ENCODE results near the gene CNKSR2. TPM values are rescaled to one million over a fixed set of nuclear protein-coding genes. Genes with fewer than 3 reads are reported as not detected.
A peak's percentile ranks its signal among the peaks of the same experiment; 100 is the strongest.

Gene CNKSR2
- total and polyA plus RNA-seq, 4 donors, result 0.55 to 3.3 (median 2.0) TPM

DNA sequence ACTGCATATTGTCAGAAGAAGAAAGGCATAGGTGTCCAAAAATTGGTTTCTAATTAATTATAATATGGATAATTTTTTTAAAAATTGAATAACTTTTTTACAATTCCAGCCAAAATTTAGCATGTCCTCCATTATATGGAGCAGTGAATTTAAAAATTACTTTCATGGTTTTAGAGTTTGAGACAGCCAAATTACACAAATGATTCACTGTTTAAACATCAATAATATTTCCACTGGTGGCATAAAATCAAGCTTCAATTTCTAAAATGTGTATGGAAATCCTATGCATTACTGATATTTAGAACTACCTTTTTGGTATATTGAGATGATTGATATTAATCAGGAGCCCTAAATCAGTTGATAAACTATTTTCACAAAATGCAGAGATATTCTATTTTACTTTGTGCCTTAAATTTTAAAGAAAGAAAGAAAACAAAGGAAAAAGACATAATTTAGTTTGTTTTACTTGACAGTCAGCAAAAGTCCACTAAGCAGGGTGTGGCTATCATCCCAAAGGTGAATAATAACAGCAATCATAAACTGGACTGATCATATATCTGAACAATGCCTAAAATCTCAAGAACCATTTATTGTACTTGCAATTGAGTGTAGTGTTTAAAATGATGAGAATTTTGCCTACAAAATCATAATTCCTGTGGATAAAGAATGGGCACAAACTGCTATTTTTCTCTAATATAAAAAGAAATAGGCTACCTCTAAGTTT, 249.7 kb downstream of the CNKSR2 start:
- no peaks in the 10 kb centered on the region for H3K27me3 ChIP-seq (ENCODE audit: control insufficient read depth in 4 of 4, insufficient read depth in 4 of 4, low read length in 3 of 4)
- TF ChIP-seq GABPA (IDR thresholded peaks at IDR 0.05 in 1 of 2, conservative IDR thresholded peaks at IDR 0.05 in 1 of 2) (no peak), HNF4G (IDR thresholded peaks at IDR 0.05) (no peak), FOXA1 (IDR thresholded peaks at IDR 0.05) (no peak), NR2F2 (IDR thresholded peaks at IDR 0.05) (no peak), MAX (IDR thresholded peaks at IDR 0.05) (no peak), TAF1 (conservative IDR thresholded peaks at IDR 0.05) (no peak), SP1 (IDR thresholded peaks at IDR 0.05) (no peak)
- TF ChIP-seq, protein P1, sequence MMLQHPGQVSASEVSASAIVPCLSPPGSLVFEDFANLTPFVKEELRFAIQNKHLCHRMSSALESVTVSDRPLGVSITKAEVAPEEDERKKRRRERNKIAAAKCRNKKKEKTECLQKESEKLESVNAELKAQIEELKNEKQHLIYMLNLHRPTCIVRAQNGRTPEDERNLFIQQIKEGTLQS (IDR thresholded peaks at IDR 0.05), result no peak
- TF ChIP-seq, protein P2, sequence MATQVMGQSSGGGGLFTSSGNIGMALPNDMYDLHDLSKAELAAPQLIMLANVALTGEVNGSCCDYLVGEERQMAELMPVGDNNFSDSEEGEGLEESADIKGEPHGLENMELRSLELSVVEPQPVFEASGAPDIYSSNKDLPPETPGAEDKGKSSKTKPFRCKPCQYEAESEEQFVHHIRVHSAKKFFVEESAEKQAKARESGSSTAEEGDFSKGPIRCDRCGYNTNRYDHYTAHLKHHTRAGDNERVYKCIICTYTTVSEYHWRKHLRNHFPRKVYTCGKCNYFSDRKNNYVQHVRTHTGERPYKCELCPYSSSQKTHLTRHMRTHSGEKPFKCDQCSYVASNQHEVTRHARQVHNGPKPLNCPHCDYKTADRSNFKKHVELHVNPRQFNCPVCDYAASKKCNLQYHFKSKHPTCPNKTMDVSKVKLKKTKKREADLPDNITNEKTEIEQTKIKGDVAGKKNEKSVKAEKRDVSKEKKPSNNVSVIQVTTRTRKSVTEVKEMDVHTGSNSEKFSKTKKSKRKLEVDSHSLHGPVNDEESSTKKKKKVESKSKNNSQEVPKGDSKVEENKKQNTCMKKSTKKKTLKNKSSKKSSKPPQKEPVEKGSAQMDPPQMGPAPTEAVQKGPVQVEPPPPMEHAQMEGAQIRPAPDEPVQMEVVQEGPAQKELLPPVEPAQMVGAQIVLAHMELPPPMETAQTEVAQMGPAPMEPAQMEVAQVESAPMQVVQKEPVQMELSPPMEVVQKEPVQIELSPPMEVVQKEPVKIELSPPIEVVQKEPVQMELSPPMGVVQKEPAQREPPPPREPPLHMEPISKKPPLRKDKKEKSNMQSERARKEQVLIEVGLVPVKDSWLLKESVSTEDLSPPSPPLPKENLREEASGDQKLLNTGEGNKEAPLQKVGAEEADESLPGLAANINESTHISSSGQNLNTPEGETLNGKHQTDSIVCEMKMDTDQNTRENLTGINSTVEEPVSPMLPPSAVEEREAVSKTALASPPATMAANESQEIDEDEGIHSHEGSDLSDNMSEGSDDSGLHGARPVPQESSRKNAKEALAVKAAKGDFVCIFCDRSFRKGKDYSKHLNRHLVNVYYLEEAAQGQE (IDR thresholded peaks at IDR 0.05), result no peak
- TF ChIP-seq, protein P3, sequence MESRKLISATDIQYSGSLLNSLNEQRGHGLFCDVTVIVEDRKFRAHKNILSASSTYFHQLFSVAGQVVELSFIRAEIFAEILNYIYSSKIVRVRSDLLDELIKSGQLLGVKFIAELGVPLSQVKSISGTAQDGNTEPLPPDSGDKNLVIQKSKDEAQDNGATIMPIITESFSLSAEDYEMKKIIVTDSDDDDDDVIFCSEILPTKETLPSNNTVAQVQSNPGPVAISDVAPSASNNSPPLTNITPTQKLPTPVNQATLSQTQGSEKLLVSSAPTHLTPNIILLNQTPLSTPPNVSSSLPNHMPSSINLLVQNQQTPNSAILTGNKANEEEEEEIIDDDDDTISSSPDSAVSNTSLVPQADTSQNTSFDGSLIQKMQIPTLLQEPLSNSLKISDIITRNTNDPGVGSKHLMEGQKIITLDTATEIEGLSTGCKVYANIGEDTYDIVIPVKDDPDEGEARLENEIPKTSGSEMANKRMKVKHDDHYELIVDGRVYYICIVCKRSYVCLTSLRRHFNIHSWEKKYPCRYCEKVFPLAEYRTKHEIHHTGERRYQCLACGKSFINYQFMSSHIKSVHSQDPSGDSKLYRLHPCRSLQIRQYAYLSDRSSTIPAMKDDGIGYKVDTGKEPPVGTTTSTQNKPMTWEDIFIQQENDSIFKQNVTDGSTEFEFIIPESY (IDR thresholded peaks at IDR 0.05), result no peak
- H3K4me3 ChIP-seq (ENCODE audit: low read depth in 1 of 3, low read length in 3 of 3), result no peak overlapping the region
- no peaks in the 10 kb centered on the region for H3K36me3 ChIP-seq (ENCODE audit: control insufficient read depth in 4 of 4, insufficient read depth in 3 of 4, low read depth in 1 of 4, low read length in 3 of 4)
- H3K27ac ChIP-seq (ENCODE audit: low read depth in 1 of 2, low read length in 2 of 2), result no peak overlapping the region
- peaks cover 0 to 3% (median 0%) of the 10 kb centered on the region in 4 donors for H3K9me3 ChIP-seq (ENCODE audit: control insufficient read depth in 4 of 4, low read length in 3 of 4)
- H3K9ac ChIP-seq (ENCODE audit: low read depth in 1 of 2, low read length in 2 of 2), result no peak overlapping the region
- no peak for DNase-seq (ENCODE audit: low spot score)
- no peaks in the 10 kb centered on the region for H3K4me1 ChIP-seq (ENCODE audit: control insufficient read depth in 4 of 4, insufficient read depth in 4 of 4, low read length in 3 of 4)

- peaks cover 0 to 3% (median 0%) of the 10 kb centered on the region in 4 donors for H3K9me3 ChIP-seq (ENCODE audit: control insufficient read depth in 4 of 4, low read length in 3 of 4)
- DNase-seq (ENCODE audit: low spot score), result no peak
- no peak for TF ChIP-seq SP1 (IDR thresholded peaks at IDR 0.05)
- TF ChIP-seq HNF4A (conservative IDR thresholded peaks at IDR 0.05), result no peak
- TF ChIP-seq RXRA (IDR thresholded peaks at IDR 0.05), result peak in 1 of 2 donors; percentile 41
- TF ChIP-seq, protein P3 (IDR thresholded peaks at IDR 0.05), result no peak
- H3K4me3 ChIP-seq (ENCODE audit: low read depth in 1 of 3, low read length in 3 of 3), result no peak overlapping the region
- WGBS, result 64% methylated on average over 2 of the region's 2 CpGs
- H3K4me1 ChIP-seq (ENCODE audit: control insufficient read depth in 4 of 4, insufficient read depth in 4 of 4, low read length in 3 of 4), result no peaks in the 10 kb centered on the region
- no peak overlapping the region for H3K27ac ChIP-seq (ENCODE audit: low read depth in 1 of 2, low read length in 2 of 2)
- no peak overlapping the region for H3K9ac ChIP-seq (ENCODE audit: low read depth in 1 of 2, low read length in 2 of 2)
- H3K36me3 ChIP-seq (ENCODE audit: control insufficient read depth in 4 of 4, insufficient read depth in 3 of 4, low read depth in 1 of 4, low read length in 3 of 4), result no peaks in the 10 kb centered on the region
- H3K27me3 ChIP-seq (ENCODE audit: control insufficient read depth in 4 of 4, insufficient read depth in 4 of 4, low read length in 3 of 4), result no peaks in the 10 kb centered on the region
Observed at GRCh38 chrX:21632027-21632426, 257.8 kb downstream of the CNKSR2 start.
